ENCODE measurements around the gene HSPB1.
A peak's percentile ranks its signal among the peaks of the same experiment; 100 is the strongest.
"Not testable (repeated sequence)": the region's sequence is repeated elsewhere in the genome, so short reads cannot be mapped to it uniquely, and the experiment has no call there.

The HSPB1 gene

DNA sequence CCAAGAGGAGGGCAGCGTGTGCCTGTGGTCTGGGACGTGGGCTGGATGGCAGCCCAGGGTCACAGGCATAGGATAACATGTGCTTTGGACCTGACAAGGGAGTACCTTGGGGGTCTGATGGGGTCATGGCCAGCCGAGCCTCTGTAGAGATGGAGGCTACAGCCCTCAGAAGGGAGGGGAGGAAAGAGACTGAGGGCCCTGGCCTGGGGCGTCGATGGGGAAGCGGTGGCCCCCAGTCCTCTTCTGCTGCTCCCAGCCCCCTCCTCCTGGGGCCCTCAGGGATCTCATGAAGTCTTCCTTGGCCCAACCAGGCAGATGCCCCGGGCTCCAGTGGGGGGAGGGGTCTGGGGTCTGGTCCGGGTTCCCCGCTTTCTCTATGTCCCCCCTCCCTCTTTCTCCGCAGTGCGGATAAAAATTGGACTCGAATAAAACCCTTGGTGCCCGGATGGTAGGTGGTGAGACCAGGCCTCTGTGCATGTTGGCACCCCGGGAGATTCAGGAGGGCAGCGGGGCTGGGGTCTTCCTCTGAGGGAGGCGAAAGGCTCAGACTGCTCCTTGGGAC lies 15.6 kb upstream of the HSPB1 start:
- TF ChIP-seq, protein P1, sequence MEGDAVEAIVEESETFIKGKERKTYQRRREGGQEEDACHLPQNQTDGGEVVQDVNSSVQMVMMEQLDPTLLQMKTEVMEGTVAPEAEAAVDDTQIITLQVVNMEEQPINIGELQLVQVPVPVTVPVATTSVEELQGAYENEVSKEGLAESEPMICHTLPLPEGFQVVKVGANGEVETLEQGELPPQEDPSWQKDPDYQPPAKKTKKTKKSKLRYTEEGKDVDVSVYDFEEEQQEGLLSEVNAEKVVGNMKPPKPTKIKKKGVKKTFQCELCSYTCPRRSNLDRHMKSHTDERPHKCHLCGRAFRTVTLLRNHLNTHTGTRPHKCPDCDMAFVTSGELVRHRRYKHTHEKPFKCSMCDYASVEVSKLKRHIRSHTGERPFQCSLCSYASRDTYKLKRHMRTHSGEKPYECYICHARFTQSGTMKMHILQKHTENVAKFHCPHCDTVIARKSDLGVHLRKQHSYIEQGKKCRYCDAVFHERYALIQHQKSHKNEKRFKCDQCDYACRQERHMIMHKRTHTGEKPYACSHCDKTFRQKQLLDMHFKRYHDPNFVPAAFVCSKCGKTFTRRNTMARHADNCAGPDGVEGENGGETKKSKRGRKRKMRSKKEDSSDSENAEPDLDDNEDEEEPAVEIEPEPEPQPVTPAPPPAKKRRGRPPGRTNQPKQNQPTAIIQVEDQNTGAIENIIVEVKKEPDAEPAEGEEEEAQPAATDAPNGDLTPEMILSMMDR (IDR thresholded peaks at IDR 0.05; ENCODE audit: control insufficient read depth, extremely low read depth, insufficient read depth) = no peak
- DNase-seq (ENCODE audit: low read depth) = no peak

DNA sequence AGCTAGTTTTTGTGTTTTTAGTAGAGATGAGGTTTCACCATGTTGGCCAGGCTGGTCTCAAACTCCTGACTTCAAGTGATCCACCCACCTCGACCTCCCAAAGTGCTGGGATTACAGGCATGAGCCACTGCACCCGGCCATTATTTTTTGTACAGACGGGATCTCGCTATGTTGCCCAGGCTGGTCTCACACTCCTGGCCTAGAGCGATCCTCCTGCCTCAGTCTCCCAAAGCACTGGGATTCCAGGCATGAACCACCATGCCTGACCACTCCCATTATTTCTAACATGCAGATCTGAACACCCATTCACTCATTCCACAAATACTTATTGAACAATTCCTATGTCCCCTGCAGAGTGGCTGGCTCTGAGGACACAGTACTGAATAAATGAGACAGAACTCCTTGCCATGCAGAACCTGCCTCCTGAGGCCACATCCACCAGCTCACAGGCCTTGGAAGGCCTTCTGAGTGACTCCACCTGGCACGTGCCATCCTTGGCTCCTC lies 11.6 kb upstream of the HSPB1 start:
- DNase-seq (ENCODE audit: low read depth); H3K4me3 ChIP-seq (ENCODE audit: low read depth, low read length): not testable (repeated sequence)

More for the DNA sequence above, 15.6 kb upstream of the HSPB1 start:
- no peak overlapping the region for H3K4me3 ChIP-seq (ENCODE audit: low read depth, low read length)

DNA sequence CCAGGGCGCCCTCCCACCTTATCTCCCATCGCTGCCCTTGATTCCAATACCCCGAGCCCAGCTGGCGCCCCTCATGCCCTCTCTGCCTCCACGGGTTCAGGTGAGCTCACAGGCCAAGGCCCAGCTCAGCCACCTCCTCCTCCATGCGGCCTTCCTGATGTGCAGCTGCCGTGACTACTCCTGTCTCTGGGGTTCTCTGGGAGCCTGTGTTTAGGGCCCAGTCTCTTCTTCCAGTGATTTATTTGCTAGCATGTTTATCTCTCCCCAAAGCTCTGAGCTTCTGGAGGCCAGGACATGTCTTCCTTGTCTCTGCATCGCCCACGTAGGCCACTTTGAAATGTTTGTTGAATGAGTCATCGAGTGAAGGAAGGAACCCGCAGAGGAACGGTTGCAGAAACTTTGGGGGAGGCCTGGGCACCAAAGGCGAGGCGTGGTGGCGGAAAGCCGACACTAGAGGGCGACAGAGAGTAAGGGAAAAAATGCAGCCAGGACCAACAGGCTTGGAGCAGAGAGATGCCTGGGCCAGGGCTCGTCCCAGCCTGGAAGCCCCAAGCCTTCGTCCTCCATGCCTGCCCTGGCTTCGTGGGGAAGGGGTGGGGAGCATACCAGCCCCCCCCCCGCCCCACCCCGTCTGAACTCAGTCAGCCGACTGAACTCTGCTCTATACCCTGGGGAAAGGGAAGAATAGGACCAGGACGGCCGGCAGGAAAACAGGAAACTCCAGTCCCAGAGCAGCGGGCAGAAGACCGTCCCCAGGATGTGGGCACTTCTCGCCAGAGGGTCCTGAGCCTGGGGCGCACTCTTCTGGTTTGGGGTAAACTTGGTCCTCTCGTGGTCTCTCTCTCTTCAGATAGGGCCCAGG lies 10.9 kb upstream of the HSPB1 start:
- no peak for DNase-seq (ENCODE audit: low read depth)
- TF ChIP-seq, protein P1 (IDR thresholded peaks at IDR 0.05; ENCODE audit: control insufficient read depth, extremely low read depth, insufficient read depth) = peak; percentile 96
- H3K4me3 ChIP-seq (ENCODE audit: low read depth, low read length) = no peak overlapping the region

DNA sequence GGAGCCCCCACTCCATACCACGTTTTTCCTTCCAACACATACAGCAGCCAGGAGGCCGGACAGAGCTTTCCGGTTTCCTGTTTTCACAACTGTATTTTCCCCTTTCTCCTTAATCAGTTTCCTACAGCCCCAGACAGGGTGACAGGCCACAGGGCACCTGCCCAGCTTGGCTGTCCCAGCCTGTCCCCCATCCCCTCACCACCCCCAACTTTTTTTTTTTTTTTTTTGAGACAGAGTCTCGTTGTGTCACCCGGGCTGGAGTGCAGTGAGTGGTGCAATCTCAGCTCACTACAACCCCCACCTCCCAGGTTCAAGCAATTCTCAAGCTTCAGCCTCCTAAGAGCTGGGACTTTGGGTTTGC lies 10.3 kb upstream of the HSPB1 start:
- H3K4me3 ChIP-seq (ENCODE audit: low read depth, low read length) = no peak overlapping the region
- TF ChIP-seq, protein P1 (IDR thresholded peaks at IDR 0.05; ENCODE audit: control insufficient read depth, extremely low read depth, insufficient read depth) = no peak
- DNase-seq (ENCODE audit: low read depth) = no peak

DNA sequence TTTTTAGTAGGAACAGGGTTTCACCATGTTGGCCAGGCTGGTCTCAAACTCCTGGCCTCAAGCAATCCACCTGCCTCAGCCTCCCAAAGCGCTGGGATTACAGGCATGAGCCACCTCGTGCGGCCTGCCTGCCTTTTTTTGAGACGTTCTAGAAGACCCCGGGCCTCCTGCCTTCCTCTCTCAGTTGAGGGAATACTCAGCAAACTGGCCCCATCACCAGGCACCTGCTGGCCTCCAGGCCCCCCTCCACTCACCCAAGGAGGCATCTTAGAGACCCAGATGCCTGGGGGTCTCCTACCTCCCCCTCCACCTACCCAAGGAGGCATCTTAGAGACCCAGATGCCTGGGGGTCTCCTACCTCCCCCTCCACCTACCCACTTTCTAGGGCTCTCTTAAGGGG lies 9.6 kb upstream of the HSPB1 start:
- not testable (repeated sequence) for DNase-seq (ENCODE audit: low read depth); H3K4me3 ChIP-seq (ENCODE audit: low read depth, low read length)

DNA sequence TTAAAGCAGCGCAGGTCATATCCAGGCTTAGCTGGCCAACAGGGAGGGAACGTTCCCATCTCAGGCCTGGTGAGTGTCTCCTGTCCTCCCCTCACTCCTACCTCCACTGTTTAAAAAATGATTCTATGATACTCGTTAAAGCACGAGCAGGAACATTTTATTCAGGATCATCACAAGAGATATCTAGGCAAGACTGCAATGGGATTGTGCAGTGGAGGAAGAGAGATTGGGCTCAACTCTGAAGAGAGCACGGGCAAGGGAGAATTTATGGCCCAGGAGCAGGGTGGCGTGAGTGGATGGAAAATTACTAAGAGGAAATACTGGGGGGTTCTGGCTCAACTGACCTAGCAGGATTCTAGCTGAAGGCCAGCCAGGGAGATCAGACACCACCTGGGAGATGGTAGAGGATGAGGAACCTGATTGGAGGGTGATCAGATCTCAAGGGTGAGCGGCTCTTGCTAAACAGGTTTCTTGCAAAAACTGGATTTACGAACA lies 9.0 kb upstream of the HSPB1 start:
- TF ChIP-seq, protein P1 (IDR thresholded peaks at IDR 0.05; ENCODE audit: control insufficient read depth, extremely low read depth, insufficient read depth) = no peak
- no peak overlapping the region for H3K4me3 ChIP-seq (ENCODE audit: low read depth, low read length)

DNA sequence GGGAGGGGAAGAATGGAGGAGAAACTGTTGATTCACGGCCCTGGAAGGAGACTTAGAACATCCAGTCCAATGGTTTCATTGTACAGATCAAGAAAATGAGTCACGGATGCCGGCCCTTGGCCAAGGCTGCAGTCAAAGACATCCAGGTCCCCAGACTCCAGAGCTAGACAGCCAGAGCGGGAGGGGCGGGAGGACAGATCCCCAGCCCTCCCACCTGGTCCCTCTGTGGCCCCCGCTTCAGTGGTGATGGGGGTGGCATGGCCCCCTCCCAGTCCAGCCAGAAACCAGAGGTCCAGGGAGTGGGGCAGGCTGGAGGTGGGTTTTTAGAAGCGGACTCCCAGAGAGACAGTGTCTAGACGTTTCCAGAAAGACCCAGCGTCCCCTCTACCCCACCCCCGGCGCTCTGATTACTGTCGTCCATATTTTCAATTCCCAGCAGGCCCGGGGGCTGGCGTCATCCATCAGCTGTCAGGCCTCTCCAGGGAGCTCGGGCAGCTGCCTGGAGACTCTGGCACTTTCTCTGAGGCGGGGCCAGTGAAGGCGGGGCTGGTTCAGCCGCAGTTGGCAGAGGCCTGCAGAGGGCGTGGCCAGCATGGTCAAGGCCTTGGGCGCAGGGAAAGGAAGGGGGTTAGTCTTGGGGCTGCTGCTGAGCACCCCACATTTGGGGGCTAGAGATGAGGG lies 8.0 kb upstream of the HSPB1 start:
- H3K4me3 ChIP-seq (ENCODE audit: low read depth, low read length) = no peak overlapping the region
- DNase-seq (ENCODE audit: low read depth) = no peak
- TF ChIP-seq, protein P1 (IDR thresholded peaks at IDR 0.05; ENCODE audit: control insufficient read depth, extremely low read depth, insufficient read depth) = no peak

More for the DNA sequence above, 9.0 kb upstream of the HSPB1 start:
- peak; percentile 92 for DNase-seq (ENCODE audit: low read depth)
